HepG2 (cell line): ENCODE data around the gene TTC4.

Experiments used
- RAD21 ChIP-seq: fragments of 450-650 bp; formaldehyde crosslinking; IDR thresholded peaks from 2 replicates; pipeline ENCODE4 v1.5.0; 2020; ENCODE audit warnings: mild to moderate bottlenecking
- SUZ12 ChIP-seq: fragments of 150-350 bp; IDR thresholded peaks from 2 replicates; pipeline ENCODE4 v1.6.1; 2014; ENCODE audit warnings: low read depth, low read length
- TAF1 ChIP-seq: sonication (generic); formaldehyde crosslinking; IDR thresholded peaks from 2 replicates; pipeline ENCODE4 v1.4.0; 2020; ENCODE audit warnings: missing genetic modification reagents
- TF ChIP-seq, protein P1 (sequence below): sonication (generic); formaldehyde crosslinking; IDR thresholded peaks from 2 replicates; pipeline ENCODE4 v1.5.0; 2020; ENCODE audit warnings: mild to moderate bottlenecking, missing genetic modification reagents, moderate library complexity
- TF ChIP-seq, protein P2 (sequence below): sonication (generic); formaldehyde crosslinking; IDR thresholded peaks from 2 replicates; pipeline ENCODE4 v1.4.0; 2020; ENCODE audit warnings: missing genetic modification reagents

DNA sequence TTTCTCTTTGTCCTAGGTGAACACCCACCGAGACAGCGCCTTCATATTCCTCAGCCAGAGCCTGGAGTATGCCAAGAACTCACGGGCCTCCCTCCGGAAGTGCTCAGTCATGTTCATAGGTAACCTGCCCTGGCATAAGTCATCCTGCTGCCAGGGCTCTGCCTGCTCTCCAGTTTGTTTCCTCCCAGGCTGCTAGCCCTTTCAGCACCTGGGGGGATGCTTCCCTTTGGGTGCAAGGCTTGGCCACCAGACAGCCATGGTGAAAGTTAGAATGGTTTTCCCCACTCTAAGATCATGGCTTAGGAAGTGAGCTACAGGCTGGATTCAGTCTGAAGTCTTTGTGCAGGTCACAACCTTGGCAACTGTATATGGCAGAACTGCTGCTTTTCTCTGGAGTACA is 9.2 kb upstream of the TTC4 start:
- TF ChIP-seq, protein P1, sequence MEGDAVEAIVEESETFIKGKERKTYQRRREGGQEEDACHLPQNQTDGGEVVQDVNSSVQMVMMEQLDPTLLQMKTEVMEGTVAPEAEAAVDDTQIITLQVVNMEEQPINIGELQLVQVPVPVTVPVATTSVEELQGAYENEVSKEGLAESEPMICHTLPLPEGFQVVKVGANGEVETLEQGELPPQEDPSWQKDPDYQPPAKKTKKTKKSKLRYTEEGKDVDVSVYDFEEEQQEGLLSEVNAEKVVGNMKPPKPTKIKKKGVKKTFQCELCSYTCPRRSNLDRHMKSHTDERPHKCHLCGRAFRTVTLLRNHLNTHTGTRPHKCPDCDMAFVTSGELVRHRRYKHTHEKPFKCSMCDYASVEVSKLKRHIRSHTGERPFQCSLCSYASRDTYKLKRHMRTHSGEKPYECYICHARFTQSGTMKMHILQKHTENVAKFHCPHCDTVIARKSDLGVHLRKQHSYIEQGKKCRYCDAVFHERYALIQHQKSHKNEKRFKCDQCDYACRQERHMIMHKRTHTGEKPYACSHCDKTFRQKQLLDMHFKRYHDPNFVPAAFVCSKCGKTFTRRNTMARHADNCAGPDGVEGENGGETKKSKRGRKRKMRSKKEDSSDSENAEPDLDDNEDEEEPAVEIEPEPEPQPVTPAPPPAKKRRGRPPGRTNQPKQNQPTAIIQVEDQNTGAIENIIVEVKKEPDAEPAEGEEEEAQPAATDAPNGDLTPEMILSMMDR (CRISPR knock-in tag): no peak
- TF ChIP-seq SUZ12: no peak
- TF ChIP-seq TAF1 (CRISPR knock-in tag): no peak
- TF ChIP-seq RAD21: no peak
- TF ChIP-seq, protein P2, sequence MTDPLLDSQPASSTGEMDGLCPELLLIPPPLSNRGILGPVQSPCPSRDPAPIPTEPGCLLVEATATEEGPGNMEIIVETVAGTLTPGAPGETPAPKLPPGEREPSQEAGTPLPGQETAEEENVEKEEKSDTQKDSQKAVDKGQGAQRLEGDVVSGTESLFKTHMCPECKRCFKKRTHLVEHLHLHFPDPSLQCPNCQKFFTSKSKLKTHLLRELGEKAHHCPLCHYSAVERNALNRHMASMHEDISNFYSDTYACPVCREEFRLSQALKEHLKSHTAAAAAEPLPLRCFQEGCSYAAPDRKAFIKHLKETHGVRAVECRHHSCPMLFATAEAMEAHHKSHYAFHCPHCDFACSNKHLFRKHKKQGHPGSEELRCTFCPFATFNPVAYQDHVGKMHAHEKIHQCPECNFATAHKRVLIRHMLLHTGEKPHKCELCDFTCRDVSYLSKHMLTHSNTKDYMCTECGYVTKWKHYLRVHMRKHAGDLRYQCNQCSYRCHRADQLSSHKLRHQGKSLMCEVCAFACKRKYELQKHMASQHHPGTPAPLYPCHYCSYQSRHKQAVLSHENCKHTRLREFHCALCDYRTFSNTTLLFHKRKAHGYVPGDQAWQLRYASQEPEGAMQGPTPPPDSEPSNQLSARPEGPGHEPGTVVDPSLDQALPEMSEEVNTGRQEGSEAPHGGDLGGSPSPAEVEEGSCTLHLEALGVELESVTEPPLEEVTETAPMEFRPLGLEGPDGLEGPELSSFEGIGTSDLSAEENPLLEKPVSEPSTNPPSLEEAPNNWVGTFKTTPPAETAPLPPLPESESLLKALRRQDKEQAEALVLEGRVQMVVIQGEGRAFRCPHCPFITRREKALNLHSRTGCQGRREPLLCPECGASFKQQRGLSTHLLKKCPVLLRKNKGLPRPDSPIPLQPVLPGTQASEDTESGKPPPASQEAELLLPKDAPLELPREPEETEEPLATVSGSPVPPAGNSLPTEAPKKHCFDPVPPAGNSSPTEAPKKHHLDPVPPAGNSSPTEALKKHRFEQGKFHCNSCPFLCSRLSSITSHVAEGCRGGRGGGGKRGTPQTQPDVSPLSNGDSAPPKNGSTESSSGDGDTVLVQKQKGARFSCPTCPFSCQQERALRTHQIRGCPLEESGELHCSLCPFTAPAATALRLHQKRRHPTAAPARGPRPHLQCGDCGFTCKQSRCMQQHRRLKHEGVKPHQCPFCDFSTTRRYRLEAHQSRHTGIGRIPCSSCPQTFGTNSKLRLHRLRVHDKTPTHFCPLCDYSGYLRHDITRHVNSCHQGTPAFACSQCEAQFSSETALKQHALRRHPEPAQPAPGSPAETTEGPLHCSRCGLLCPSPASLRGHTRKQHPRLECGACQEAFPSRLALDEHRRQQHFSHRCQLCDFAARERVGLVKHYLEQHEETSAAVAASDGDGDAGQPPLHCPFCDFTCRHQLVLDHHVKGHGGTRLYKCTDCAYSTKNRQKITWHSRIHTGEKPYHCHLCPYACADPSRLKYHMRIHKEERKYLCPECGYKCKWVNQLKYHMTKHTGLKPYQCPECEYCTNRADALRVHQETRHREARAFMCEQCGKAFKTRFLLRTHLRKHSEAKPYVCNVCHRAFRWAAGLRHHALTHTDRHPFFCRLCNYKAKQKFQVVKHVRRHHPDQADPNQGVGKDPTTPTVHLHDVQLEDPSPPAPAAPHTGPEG: no peak
